SK-N-SH (cell line): ENCODE data around the gene SLC25A51. TPM values are rescaled to one million over a fixed set of nuclear protein-coding genes. Genes with fewer than 3 reads are reported as not detected.

Source experiments
- CTCF ChIA-PET: fragments of 300-600, 350-600 bp; formaldehyde crosslinking; extraction: SDS; loops from one replicate; lab custom pipeline; 2021; lab: Yijun Ruan, JAX
- POLR2A ChIA-PET: fragments of 350-600 bp; sonication (Branson Sonifier 250); formaldehyde crosslinking; extraction: SDS; loops from one replicate; lab custom pipeline; 2020; ENCODE audit warnings: antibody characterized with exemption, inconsistent platforms; lab: Yijun Ruan, JAX
- DNase-seq: peaks from one replicate; pipeline ENCODE4 v3.0.0; 2012
- H2AFZ ChIP-seq: fragments of 200-600 bp; sonication (generic); 2 replicates; pipeline ENCODE4 v1.8.1; 2016; ENCODE audit warnings: antibody characterized with exemption, mild to moderate bottlenecking, low read depth
- H3F3A ChIP-seq: fragments of 200-600 bp; sonication (generic); replicated peaks from 2 replicates; pipeline ENCODE3; 2016; ENCODE audit warnings: antibody characterized with exemption, mild to moderate bottlenecking; ENCODE audit not compliant: insufficient read depth
- H3K27ac ChIP-seq, 2 experiments: fragments of 200-500 bp in 1 of 2; fragments of 200-600 bp in 1 of 2; sonication (Bioruptor generic) in 1 of 2; sonication (generic), shearing (Covaris generic) in 1 of 2; 2 replicates each; pipeline versions ENCODE4 v1.5.1 to v1.6.1; 2014 to 2016; ENCODE audit warnings: low read depth in 2 of 2, inconsistent platforms in 1 of 2, low read length in 1 of 2, mild to moderate bottlenecking in 1 of 2, mixed read lengths in 1 of 2
- H3K27me3 ChIP-seq: fragments of 200-600 bp; sonication (generic), shearing (Covaris generic); 2 replicates; pipeline ENCODE4 v1.6.1; 2016; ENCODE audit warnings: mixed run types; ENCODE audit not compliant: insufficient read depth
- H3K36me3 ChIP-seq, 2 experiments: fragments of 200-500 bp in 1 of 2; fragments of 200-600 bp in 1 of 2; sonication (Bioruptor generic) in 1 of 2; sonication (generic) in 1 of 2; replicated peaks in 1 of 2; 2 replicates each; pipeline versions ENCODE3 to v1.5.1; 2014 to 2016; ENCODE audit warnings: low read length in 1 of 2, mild to moderate bottlenecking in 1 of 2; ENCODE audit not compliant: insufficient read depth in 2 of 2, control insufficient read depth in 1 of 2
- H3K4me1 ChIP-seq, 2 experiments: fragments of 200-500 bp in 1 of 2; fragments of 200-600 bp in 1 of 2; sonication (Bioruptor generic) in 1 of 2; sonication (generic), shearing (Covaris generic) in 1 of 2; 2 replicates each; pipeline versions ENCODE4 v1.5.1 to v1.6.1; 2014 to 2016; ENCODE audit warnings: low read depth in 1 of 2, low read length in 1 of 2, mixed run types in 1 of 2; ENCODE audit not compliant: insufficient read depth in 2 of 2, control insufficient read depth in 1 of 2
- H3K4me2 ChIP-seq: fragments of 200-600 bp; sonication (generic), shearing (Covaris generic); 2 replicates; pipeline ENCODE4 v1.6.1; 2017; ENCODE audit warnings: mixed run types
- H3K4me3 ChIP-seq, 2 experiments: fragments of 200-500 bp in 1 of 2; fragments of 200-600 bp in 1 of 2; sonication (Bioruptor generic) in 1 of 2; sonication (generic), shearing (Covaris generic) in 1 of 2; 2 replicates each; pipeline versions ENCODE4 v1.5.1 to v1.8.1; 2014 to 2016; ENCODE audit warnings: low read depth in 2 of 2, inconsistent platforms in 1 of 2, low read length in 1 of 2, mild to moderate bottlenecking in 1 of 2, mixed read lengths in 1 of 2, moderate library complexity in 1 of 2
- H3K79me2 ChIP-seq: fragments of 200-600 bp; sonication (generic); 2 replicates; pipeline ENCODE4 v1.8.1; 2017; ENCODE audit warnings: mild to moderate bottlenecking; ENCODE audit not compliant: insufficient read depth
- H3K9ac ChIP-seq: fragments of 200-600 bp; sonication (generic); 2 replicates; pipeline ENCODE4 v1.6.1; 2017; ENCODE audit warnings: mixed run types
- H3K9me2 ChIP-seq: fragments of 200-600 bp; sonication (generic); 2 replicates; pipeline ENCODE4 v1.6.1; 2017; ENCODE audit warnings: mixed run types
- H3K9me3 ChIP-seq: fragments of 200-600 bp; sonication (generic); 2 replicates; pipeline ENCODE4 v1.6.1; 2017; ENCODE audit warnings: mixed run types, mild to moderate bottlenecking, moderate library complexity
- H4K20me1 ChIP-seq: fragments of 200-600 bp; sonication (generic); 2 replicates; pipeline ENCODE4 v1.6.1; 2017; ENCODE audit warnings: mild to moderate bottlenecking, mixed run types; ENCODE audit not compliant: insufficient read depth
- FOSL2 ChIP-seq: IDR thresholded peaks from 2 replicates; pipeline ENCODE4 v1.4.0; 2012; ENCODE audit warnings: low read depth, mild to moderate bottlenecking, moderate library complexity, borderline replicate concordance
- FOXJ3 ChIP-seq: sonication (generic); formaldehyde crosslinking; IDR thresholded peaks from 2 replicates; pipeline ENCODE4 v1.5.1; 2020; ENCODE audit warnings: mild to moderate bottlenecking, missing genetic modification reagents
- JUND ChIP-seq: IDR thresholded peaks from 2 replicates; pipeline ENCODE4 v1.4.0; 2012
- MEF2A ChIP-seq: IDR thresholded peaks from 2 replicates; pipeline ENCODE4 v1.4.0; 2012; ENCODE audit warnings: low read depth, borderline replicate concordance
- RCOR1 ChIP-seq: fragments of 150-350 bp; IDR thresholded peaks from 2 replicates; pipeline ENCODE4 v1.6.1; 2017; ENCODE audit warnings: antibody characterized with exemption, low read length
- SMC3 ChIP-seq: IDR thresholded peaks from 2 replicates; pipeline ENCODE4 v1.6.1; 2012; ENCODE audit warnings: low read depth, low read length, improper control_type of control experiment
- WGBS: methylation state at CpG from one replicate; pipeline ENCODE4 v1.1.6; 2017; ENCODE audit warnings: low lambda C conversion rate; 5-methylcytosine and 5-hydroxymethylcytosine counted together
- polyA plus RNA-seq, 3 experiments: library from polyadenylated mRNA; depleted of rRNA; stranded (reverse); fragments of >200 nt; gene quantifications; 2 replicates each; pipeline ENCODE4 v1.2.3, GENCODE V29; 2012
- TF ChIP-seq, protein P1 (sequence below): fragments of 150-350 bp; IDR thresholded peaks from 2 replicates; pipeline ENCODE4 v1.6.1; 2017; ENCODE audit warnings: antibody characterized with exemption, low read length, low read depth, borderline replicate concordance

Gene SLC25A51
- polyA plus RNA-seq, 1 of the 3 experiments (the other 2 are of a cell fraction), result 13.3 TPM

GRCh38 chr9:37925786-37926736 is 22.1 kb upstream of the SLC25A51 start:
- Histone ChIP-seq H4K20me1 (peaks cover 3% of the 10 kb centered on the region; the same call in 1 of the 2 replicates), H3K4me3 (no peak overlapping the region), H3K4me2 (peak overlapping the region; percentile 41; the same call in 1 of the 2 replicates), H3K27ac (no peak overlapping the region; a peak in 1 of 4 replicates), H3K79me2 (peaks cover 92% of the 10 kb centered on the region), H3F3A (peaks cover 11% of the 10 kb centered on the region), H3K9me2 (no peaks in the 10 kb centered on the region), H3K9me3 (0 out of 2 replicates have a peak, but pooled peaks cover 4% of the 10 kb centered on the region), H2AFZ (no peak overlapping the region), H3K4me1 (peaks cover 15 to 84% of the 10 kb centered on the region in 2 experiments; a peak in 3 of 4 replicates), H3K36me3 (peaks cover 12 to 24% of the 10 kb centered on the region in 2 experiments), H3K9ac (no peak overlapping the region), H3K27me3 (no peaks in the 10 kb centered on the region)
- CTCF ChIA-PET, result interaction anchor here (0.8 to 4.2 kb wide), 2 partner anchors 12 to 162 kb away, joined by 3 to 40 read pairs; no protein-coding TSS in a partner anchor
- POLR2A ChIA-PET, result interaction anchor here (0.6 kb wide), 1 partner anchor 1021 kb away, joined by 3 read pairs; no protein-coding TSS in a partner anchor
- WGBS, result 84% methylated on average over 12 of the region's 15 CpGs
- DNase-seq, result no peak
- TF ChIP-seq SMC3 (no peak), FOSL2 (peak; percentile 34; the same call in 1 of the 2 replicates), JUND (peak; percentile 21; the same call in 1 of the 2 replicates)

- peaks cover 15 to 85% of the 10 kb centered on the region in 2 experiments; a peak in 3 of 4 replicates for H3K4me1 ChIP-seq
- no peak overlapping the region for H3K4me3 ChIP-seq
- POLR2A ChIA-PET, result interaction anchor here (0.6 kb wide), 1 partner anchor 1020 kb away, joined by 3 read pairs; no protein-coding TSS in a partner anchor
- no peaks in the 10 kb centered on the region for H3K9me3 ChIP-seq
- H4K20me1 ChIP-seq, result peaks cover 3% of the 10 kb centered on the region; the same call in 1 of the 2 replicates
- peaks cover 81% of the 10 kb centered on the region for H3K79me2 ChIP-seq
- H3K27me3 ChIP-seq, result no peaks in the 10 kb centered on the region
- no peak overlapping the region for H3K4me2 ChIP-seq
- H2AFZ ChIP-seq, result no peak overlapping the region
- DNase-seq, result no peak
- TF ChIP-seq MEF2A (no peak), RCOR1 (no peak), FOXJ3 (CRISPR knock-in tag) (no peak)
- TF ChIP-seq, protein P1, sequence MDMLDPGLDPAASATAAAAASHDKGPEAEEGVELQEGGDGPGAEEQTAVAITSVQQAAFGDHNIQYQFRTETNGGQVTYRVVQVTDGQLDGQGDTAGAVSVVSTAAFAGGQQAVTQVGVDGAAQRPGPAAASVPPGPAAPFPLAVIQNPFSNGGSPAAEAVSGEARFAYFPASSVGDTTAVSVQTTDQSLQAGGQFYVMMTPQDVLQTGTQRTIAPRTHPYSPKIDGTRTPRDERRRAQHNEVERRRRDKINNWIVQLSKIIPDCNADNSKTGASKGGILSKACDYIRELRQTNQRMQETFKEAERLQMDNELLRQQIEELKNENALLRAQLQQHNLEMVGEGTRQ, result no peak
- H3K27ac ChIP-seq, result peak overlapping the region in 1 of 2 experiments; percentile 47; a peak in 1 of 4 replicates
- 100% methylated on average over 1 of the region's 6 CpGs for WGBS
- H3K9ac ChIP-seq, result no peak overlapping the region
- H3F3A ChIP-seq, result peaks cover under 1% of the 10 kb centered on the region
- peaks cover 5 to 24% of the 10 kb centered on the region in 2 experiments for H3K36me3 ChIP-seq
- CTCF ChIA-PET, result interaction anchor here (0.8 to 4.2 kb wide), 4 partner anchors 11 to 163 kb away, joined by 3 to 40 read pairs (median 4); no protein-coding TSS in a partner anchor
- no peaks in the 10 kb centered on the region for H3K9me2 ChIP-seq
Observed at GRCh38 chr9:37925006-37925405, 21.1 kb upstream of the SLC25A51 start.
